SK-N-SH (cell line): ENCODE data around the gene HEBP1. TPM values are rescaled to one million over a fixed set of nuclear protein-coding genes. Genes with fewer than 3 reads are reported as not detected.

Experiments
- polyA plus RNA-seq, 3 experiments: library from polyadenylated mRNA; depleted of rRNA; stranded (reverse); fragments of >200 nt; gene quantifications; 2 replicates each; pipeline ENCODE4 v1.2.3, GENCODE V29; 2012
- small RNA-seq, 7 experiments: library from RNA; depleted of rRNA; stranded (forward); fragments of <200 nt; gene quantifications; one replicate each; pipeline ENCODE3, GENCODE V24; 2012

HEBP1 gene
- polyA plus RNA-seq, 1 of the 3 experiments (the other 2 are of a cell fraction) = 17.9 TPM

Small RNAs within 50 kb of the gene (small RNA-seq; reads per million reads assigned to genes)
- gene RF00604 = 0 reads per million in 7 experiments

Other genes with a start within 250 kb of the HEBP1 start
- 1.6 and 1.7 TPM in 2 replicates for gene APOLD1, start 214.6 kb downstream of the HEBP1 start, polyA plus RNA-seq (2012; rRNA removed)
- 68.4 and 90.9 TPM in 2 replicates for gene DDX47, start 186.9 kb downstream of the HEBP1 start, polyA plus RNA-seq (2012; rRNA removed)
- gene GPRC5A, start 108.7 kb downstream of the HEBP1 start, polyA plus RNA-seq (2012; rRNA removed) = 12.7 and 16.1 TPM in 2 replicates
- not detected in 2 replicates for gene GPRC5D, start 48.1 kb downstream of the HEBP1 start, polyA plus RNA-seq (2012; rRNA removed)
- gene FAM234B, start 44.1 kb upstream of the HEBP1 start, polyA plus RNA-seq (2012; rRNA removed) = 3.7 and 4.9 TPM in 2 replicates
- gene GSG1, start 103.4 kb upstream of the HEBP1 start, polyA plus RNA-seq (2012; rRNA removed) = 0.39 and 0.68 TPM in 2 replicates
- gene EMP1, start 196.5 kb upstream of the HEBP1 start, polyA plus RNA-seq (2012; rRNA removed) = 67.4 and 111 TPM in 2 replicates